ENCODE data around the gene C1orf56.
A peak's percentile ranks its signal among the peaks of the same experiment; 100 is the strongest.

DNA sequence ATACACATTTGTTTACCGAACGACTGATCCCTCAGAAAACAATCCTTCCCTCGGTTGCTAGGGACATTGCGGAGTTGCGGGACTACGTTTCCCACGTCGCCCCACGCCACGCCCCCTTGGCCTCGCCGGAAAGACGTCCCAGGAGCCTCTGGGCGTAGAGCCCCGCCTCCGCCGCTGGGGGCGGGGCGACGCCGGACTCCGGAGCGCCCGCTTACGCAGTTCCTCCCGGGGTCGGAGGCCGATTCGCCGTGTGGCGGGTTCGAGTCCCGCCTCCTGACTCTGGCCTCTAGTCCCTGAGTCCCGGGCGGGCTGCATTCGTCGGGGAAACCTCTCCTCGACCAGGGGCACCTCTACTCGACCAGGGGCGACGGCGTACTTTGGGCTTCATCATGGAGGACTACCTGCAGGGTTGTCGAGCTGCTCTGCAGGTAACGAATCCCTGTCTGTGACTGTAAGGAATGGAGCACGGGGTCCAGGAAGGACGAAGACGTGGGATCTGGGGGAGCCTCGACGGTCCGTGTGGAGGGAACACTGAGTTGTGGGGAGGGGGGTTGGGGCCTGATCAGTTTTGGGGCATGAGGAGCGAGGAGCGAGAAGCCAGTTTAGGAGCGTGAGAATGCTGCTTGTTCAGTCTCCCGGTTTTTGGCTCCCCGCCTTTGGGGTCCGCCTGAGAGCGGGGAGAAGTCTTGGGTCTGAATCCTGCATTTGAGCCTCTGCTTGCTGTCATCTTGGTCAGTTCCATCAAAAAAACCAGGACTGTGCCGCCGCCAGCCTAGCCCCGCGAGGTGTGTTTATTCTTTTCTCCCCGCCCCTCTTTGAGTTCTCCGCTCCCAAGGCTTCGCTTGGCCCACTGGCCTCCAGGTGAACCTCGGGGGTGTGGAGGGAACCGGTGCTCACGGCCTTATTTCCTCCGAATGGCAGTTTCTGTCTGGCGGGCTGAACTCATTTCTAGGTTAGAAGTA lies 39.0 kb upstream of the C1orf56 start, which contains the start of gene PRUNE1:
- TF ChIP-seq, protein P1, sequence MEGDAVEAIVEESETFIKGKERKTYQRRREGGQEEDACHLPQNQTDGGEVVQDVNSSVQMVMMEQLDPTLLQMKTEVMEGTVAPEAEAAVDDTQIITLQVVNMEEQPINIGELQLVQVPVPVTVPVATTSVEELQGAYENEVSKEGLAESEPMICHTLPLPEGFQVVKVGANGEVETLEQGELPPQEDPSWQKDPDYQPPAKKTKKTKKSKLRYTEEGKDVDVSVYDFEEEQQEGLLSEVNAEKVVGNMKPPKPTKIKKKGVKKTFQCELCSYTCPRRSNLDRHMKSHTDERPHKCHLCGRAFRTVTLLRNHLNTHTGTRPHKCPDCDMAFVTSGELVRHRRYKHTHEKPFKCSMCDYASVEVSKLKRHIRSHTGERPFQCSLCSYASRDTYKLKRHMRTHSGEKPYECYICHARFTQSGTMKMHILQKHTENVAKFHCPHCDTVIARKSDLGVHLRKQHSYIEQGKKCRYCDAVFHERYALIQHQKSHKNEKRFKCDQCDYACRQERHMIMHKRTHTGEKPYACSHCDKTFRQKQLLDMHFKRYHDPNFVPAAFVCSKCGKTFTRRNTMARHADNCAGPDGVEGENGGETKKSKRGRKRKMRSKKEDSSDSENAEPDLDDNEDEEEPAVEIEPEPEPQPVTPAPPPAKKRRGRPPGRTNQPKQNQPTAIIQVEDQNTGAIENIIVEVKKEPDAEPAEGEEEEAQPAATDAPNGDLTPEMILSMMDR (IDR thresholded peaks at IDR 0.05): peak in 1 of 3 experiments; percentile 10
- TF ChIP-seq EP300 (IDR thresholded peaks at IDR 0.05): no peak

Measured in esophagus muscularis mucosa (tissue), 3 donors.